Stimulated activated CD8-positive, alpha-beta memory T cell treated with anti-CD3 and anti-CD28 coated beads, Interleukin-4, amount 100 ng/mL, for 4 hours (primary cell): ENCODE results near the gene MGMT.

Source experiments
- DNase-seq, 2 donors: peaks; one replicate each; pipeline ENCODE4 v3.0.0-alpha.2; 2020; ENCODE audit warnings: low read depth in 2 of 2, low spot score in 1 of 2

The MGMT gene

DNA sequence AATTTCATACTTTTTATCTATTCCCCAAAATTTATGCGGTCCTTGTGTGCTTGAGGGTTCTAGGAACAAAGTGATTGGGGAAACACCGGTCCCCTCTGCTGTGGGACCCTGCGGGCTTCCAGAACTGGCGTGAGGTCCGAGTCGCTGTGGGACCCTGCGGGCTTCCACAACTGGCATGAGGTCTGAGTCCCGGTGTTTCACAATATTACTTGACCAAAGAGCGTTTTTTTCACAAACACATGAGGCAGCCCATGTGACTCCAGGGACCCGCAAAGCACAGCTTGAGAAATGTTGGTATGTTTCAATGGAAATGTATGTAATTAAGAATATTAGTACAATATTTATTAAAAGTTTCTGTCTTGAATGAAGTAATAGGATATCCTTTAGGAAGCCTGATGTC lies 212.2 kb downstream of the MGMT start:
- DNase-seq: no peak

DNA sequence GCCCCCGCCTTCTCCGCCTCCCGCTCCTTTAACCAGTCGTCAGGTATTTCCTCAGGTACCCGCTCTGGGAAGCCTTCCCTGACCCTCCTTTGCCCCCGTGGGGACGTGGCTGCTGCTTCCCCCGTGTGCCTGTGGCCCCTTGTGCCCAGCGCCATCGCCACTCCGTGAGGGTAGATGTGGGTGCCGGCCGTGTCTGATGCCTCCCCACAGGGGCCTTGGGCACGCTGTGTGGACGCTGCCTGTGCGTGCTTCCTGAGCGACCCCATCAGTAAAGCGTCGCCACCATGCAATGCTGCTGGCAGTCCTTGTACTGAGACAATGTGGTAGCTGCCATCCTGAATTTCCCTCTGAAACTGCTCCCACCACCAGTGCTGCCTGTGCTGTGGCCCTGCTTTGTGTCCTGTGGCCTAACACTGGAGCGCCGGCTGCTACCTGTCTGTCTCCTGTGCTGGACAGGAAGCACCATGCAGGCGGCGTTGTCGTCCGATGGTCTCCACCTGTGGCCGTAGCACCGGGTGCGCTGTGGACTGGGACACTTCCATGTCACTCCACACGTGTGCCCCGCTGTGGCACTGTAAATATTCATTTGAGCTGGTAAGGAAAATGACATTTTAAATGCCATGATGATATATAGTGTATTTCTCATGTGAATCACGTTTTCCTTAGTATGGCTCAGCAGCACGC lies 213.8 kb downstream of the MGMT start:
- DNase-seq: no peak

DNA sequence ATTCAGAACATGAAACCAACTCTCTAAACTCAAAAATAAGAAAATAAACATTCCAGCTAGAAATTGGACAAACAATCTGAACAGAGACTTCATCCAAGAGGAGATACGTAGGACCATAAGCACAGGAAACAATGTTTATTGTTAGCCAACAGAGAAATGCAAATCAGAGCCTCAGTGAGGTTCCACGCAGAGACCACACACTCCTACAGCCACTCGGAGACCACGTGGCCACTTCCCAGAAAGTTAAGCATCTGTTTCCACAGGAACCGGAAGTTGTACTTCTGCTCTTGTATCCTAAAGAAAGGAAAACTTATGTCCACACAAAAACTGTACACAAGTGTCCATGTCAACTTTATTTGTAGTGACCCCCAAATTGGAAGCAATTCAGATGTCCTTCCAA lies 214.8 kb downstream of the MGMT start:
- DNase-seq: no peak

DNA sequence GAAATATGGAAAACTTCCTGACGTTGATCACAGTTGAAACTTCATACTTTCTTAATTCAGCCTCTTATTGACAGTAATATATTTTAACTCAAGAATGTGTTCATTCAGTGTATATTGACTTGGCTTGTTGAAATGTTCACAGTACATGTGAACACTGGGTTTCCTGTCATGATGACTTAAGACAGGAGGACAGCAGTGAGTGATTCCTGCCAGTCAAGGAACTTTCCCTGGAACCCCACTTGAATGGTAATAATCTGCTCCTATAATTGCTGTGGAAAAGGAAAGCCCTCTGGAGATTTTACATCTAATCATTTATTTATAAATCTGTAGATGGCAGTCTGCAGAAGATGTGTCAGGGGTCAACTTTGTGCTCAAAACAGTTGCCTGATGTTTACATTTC lies 216.5 kb downstream of the MGMT start:
- no peak for DNase-seq

DNA sequence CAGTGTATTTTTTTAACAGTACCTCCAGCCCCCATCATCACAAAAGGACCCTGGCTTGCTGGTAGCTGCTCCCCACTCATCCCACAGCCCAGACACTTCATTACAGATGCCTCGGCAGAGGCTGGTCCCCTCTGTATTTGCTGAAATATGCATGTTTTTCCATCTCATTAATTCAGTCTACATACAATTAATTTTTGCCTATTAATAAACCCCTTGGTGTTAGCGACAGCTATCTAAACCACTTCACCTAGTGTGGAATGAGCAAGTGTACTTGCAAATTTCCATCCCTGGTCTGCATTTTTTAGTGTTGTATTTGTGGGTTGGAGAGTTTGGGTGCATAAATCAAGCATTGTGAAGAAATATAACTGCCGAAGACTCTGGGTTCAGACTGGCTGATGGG lies 216.9 kb downstream of the MGMT start:
- DNase-seq: no peak

DNA sequence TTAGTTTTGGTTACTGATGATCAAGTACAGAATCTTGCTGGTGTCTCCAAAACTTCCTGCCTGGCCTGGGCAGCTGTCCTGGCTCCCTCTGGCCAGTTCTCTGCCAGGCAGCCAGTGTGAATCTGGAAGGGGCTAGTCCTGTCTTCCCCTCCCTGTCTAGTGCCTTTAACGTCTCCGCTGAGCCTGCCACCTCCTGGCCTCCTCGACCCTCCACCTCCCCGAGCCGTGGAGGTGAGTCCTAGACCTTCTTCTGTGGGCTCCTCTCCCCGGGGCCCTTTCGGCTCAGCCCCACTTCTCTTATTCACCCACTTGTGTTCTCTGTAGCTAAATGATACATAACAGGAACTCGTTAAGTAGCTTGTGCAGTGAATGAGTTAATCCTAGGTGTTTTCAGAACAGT lies 218.2 kb downstream of the MGMT start:
- no peak for DNase-seq

DNA sequence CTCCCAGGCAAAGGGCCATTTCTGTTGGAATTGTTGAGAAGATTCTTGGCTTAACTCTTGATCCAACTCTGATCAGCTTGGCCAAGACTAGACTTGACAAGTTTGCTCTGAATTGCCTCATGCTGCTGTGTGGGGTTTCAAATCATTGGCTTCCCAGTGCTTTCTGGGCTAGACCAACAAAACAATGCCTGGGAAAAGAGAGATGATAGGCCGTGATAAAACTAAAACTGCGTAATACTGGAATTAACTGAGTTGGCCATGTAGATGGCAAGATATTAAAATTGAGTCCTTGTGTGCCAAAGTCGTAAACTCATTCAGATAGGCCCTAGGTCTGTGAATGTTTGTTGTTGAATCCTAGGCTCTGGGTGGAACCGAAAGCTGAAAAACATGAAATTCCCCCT lies 222.6 kb downstream of the MGMT start:
- no peak for DNase-seq

DNA sequence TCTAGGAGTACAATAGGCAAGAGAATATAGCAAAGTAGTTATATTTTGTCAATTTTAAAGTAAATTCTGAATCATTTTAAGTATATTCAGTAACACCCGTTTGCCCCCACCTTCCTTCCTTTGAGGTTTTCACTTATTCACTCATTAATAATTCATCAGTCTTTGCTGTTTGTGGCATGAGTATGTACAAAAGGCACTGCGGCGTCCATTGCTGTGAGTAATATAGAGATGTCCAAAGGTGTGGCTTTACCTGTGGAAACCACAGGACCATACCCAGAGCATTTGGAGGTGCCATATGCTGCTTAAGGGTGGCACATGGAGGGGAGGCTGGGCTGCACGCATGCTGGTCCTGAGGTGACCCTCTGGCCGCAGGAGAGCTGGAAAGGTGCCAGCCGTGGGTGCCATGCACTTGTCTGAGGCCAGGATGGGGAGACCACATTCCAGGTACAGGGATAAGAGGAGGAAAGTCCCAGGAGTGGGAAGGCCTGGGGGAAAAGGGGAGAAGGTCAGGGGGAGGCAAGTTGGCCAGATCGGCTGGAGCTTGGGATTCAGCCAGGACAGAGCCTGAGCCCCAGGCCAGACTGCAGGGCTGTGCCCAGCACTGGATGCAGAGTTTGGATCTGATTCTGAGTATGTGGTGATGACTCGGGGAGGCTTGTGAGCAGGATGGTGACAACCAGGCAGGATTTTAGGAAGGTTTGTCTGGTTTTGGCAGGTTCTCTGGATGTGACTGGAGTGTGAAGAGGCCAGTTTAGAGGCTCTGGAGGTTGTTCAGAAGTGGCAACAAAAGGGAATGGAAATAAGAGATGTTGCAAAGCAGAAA lies 223.4 kb downstream of the MGMT start:
- no peak for DNase-seq

DNA sequence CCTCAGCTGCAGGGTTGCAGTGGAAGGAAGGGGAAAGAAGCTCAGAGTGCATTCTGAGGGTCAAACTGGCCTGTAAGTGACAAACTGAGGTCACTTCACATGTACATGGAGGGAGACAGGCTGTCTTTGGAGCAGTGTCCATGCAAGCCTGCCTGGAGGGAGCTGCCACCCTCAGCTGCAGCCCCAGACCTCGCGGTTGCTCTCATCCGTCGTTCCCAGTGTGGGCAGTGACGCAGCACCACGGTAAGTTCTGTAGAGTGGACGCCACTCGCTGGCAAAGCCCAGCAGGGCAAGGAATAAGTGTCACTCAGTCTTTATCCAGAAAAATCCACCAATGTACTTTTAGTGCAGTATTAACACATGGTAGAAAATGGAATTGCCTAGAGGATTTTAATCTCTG lies 225.7 kb downstream of the MGMT start:
- no peak for DNase-seq

DNA sequence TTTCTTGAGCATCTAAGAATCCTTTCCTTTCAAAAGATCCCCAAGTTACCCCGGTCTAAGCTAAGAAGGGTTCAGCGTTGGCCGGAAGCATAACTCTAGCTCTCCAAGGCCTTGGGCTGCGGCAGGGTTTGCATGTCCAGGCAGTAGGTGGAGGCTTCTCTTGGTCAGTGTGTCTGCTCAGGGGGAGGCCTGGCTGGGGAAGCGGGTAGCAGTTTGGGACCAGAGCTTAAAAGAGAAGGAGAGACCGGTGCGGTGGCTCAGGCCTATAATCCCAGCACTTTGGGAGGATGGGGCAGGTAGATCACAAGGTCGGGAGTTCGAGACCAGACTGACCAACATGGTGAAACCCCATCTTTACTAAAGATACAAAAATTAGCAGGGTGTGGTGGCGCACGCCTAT lies 226.3 kb downstream of the MGMT start:
- no peak for DNase-seq

DNA sequence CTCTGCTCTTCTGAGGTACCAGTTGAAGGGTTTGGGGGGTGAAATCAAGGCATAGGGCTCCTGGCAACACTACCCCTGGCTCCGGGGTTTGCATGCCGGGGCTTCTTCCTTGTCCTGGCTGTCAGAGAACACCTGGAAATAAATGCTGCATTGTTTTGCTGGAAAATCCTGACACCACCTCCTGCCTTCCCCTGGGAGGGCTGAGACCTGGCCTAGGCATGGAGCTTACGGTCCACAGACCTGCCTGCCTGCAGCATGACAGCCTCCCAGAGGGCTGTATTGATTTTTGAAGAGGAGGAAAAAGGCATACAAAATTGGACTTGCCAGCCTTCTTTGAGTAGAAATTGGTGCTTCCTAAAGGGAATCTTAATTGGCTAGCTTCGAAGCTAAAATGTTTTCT lies 227.1 kb downstream of the MGMT start:
- no peak for DNase-seq

DNA sequence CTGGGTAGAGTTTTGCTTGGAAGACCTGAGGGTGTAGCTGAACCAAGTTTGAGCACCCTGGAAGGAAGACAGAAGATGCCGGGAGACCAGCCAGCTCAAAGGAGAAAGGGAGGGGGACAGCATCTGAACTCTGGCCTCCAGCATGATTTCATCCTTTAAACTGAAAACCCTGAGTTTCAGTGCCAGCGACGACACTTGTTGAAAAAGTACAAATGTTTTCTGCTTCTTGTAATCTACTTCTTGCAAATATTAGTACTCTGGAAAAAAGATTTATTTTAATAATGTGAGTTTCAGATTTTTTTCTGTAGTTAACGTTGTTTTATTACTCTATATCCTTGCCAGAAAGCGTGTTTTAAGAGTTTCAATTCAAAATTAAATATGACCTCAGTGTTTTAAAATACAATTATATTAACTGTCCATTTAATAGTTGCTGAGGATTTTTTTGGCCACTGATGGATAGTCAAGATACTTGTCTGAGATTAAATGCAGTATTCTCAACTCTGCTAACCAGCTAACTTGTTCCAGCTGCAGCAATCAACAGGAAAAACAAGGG lies 227.7 kb downstream of the MGMT start:
- no peak for DNase-seq

DNA sequence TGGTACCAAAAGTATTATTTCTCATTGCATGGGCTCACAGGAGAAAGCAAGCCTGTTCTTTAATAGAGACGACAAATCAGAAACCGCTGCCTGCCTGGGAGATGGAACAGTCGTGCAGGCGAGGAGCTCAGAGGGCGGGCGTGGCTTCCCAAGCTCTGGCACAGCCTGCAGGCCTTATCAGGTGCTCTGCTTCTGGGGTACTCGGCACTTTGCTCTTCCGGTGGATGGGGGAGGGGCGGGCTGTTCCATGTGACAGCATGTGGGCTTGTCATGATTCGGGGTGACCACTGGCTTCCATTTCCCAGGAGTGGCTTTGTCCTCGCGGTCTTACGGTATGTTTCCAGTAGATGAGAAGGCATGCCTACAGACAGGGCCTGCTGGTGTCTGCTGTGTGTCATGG lies 228.6 kb downstream of the MGMT start:
- no peak for DNase-seq

DNA sequence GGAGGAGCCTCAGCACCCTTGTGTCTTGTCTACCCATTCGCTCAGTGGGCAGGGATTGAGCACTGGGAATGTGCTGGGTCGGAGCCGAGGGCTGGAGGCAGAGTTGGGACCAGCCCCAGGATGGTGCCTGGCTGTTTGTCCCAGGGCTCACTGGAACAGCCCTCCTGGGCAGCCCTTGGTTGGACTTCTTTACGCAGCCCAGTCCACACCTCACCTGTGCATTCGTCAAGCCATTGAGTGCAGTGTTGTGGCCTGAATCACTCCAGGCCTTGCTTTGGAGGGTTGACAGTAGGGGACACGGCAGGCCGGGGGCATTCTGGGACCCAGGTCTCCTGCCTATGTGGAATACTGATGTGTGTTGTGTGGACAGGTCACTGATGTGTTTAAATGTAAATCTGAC lies 229.6 kb downstream of the MGMT start:
- no peak for DNase-seq

DNA sequence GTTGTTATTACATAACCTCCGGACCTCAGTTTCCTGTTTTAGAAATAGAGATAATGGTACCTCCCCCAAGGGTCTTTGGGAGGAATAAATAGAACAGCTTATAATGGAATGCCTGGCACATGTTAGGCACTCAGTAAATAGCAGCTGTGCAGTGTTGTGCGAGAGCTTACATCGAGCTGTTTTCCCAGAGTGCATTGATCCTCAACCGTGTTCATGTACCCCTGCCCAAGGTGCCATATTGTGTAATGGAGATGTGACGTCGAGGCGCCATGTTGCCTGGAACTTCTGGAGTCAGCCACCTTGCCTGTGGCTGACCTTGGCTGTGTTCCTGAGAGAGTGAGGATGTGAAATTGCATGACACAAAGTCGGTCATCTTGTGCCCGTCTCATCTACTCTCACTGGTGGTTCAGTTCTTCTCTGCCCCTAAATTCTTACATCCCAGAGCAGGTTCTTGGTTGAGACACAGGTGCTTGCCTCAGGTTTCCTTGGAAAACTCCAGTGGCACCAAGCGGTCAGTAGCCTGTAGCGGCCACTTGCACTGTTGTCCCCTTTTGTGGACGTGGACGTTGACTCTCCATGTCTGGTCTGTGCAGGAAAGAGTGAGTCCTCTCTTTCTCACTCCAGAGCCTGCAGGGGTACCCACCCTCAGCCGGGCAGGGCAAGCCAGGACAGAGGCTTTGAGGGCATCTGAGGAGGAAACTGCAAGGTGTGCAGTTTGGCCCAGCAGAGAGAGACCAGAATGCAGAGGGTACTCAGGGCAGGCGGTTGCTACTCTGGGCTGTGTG lies 230.6 kb downstream of the MGMT start:
- DNase-seq: no peak

DNA sequence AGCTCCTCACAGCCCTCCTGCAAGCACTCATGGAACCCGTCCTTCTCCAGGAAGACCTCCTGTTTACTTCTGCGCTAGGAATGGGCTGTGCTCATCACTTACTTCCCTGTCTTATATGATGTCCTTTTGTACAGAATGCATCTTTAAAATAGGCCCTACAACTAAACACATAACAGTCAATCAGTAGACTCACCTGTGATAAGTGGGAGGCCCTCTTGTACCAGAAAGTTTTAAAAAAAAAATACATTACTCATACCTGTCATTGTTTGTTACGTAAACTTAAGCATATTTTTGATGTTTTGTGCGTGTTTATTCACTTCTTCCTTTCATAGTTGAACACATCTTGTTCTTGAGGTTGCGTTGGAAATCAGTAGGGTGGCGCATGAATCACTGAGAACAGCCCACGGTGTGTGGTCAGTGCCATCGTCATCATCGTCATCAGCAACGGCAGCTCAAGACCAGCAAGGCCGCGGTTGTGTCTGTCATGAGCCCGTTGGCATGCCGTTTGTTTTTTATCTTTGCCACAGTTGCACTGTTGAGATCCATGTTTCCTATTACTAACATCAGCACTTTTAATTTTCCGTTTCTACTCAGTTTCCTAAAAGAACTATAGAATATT lies 232.8 kb downstream of the MGMT start:
- DNase-seq: no peak

DNA sequence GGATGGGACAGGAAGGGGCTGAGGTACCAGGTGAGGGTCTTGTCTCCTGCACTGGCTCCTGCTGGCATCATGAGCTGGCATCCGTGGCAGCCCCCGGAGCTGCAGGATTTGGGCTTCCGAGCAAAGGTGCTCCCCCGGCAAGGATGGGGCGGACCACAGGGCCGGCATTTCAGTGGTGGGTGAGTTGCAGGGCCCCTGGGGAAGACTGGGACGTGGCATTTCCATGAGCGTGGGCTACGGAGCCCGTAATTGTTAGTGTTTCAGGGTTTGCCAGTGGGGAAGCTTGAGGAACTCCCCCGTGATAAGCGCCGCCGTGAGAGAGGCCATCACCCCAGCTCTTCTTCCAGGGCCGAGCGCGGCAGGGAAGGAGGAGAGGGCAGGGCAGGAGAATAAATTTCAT lies 235.6 kb downstream of the MGMT start:
- no peak for DNase-seq

DNA sequence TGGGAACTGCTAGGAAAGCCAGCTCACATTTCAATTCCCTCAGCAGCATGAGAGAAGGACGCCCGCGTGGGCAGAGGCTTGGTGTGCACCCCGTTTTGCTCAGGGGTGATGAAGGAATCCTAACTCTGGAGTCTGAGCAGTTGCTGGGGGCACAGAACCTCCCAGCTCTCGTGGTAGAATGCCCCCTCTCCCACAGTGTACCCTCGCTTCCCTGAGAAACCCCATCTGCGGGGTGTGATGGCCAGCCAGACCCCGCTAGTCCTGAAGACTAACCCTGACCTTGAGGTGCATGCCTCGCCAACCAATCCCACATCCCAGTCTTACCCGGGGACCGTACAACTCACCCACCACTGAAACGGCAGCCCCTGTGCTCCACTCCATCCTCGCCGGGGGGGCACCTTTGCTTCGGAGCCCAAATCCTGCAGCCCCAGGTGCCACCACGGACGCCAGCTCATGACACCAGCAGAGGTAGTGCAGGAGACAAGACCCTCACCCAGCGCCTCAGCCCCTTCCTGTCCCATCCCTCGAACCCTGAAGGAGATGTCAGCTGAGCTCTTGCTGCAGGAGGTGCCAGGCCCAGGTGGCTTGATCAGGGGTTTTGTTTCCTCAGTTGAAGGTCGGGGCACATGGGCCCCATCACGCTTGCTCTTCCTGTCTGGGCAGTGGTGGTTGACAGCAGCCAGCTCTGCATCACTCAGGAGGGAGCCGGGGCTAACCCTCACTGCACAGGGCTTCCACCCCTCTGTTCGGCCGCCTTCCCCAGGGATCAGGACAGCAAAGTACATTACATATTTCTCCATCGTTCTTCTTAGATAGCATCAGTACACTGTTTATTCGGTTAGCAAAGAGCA lies 236.5 kb downstream of the MGMT start:
- DNase-seq: no peak

DNA sequence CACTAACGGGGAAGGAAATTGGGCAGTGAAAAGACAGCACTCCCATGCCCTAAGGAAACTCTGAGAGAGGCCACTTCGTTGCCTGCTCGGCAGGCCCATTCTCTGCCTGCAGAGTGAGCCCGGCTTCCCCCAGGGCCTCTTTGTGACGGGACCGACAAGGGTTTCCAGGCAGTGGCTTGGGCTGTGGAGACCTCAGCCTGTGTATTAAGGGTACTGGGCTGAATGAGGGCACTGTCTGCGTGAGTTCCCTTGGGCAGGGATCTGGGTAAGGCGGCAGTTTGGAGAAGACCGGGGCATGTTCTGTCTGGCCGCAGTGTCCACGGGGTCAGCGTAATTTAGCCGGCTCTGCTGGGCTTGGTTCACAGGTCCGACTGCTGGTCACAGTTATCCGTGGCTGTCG lies 237.2 kb downstream of the MGMT start:
- DNase-seq: no peak

DNA sequence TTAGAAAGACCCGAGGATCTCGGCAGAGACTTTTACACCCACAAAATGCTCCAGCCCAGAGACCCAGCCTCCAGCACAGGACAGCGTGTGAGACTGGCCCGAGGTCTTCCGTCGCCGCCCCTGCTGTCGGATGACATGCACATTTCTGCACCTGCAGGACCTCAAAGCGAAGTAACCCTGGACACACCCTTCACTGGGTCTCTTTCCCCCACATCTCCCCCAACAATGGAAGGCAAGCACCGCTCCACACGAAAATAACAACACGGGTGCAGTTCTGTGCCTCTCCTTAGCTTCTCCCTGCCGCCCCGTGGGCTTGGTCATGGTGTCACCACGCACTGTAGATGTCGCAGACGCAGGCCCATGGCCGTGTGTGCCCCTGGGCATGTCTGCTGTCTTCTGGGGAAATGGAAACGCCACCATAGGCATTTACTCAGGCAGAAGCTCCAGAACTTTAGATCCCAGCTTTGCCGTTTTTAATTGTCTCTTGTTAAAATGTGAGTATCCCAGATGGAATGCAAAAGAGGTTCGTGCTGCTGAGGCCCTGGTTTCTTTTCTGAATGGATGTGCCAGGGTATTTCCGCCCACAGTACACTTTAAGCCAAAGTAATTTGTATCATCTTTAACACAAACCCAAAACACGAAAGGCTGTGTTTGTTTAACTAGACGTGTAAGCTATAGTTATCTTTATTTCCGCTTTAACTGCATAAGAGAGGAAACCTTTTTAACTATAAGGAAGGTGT lies 237.9 kb downstream of the MGMT start:
- DNase-seq: no peak
